SU-DHL-6 (cell line): ENCODE data around the gene ANKRD33.

Experiments used
- H2AFZ ChIP-seq: fragments of 200-600 bp; sonication (generic); 2 replicates; pipeline ENCODE4 v1.6.1; 2014; ENCODE audit warnings: low read depth, mild to moderate bottlenecking, moderate library complexity, mixed read lengths, antibody characterized with exemption, low read length; ENCODE audit not compliant: severe bottlenecking
- H3F3A ChIP-seq: fragments of 200-600 bp; shearing (Covaris generic); 2 replicates; pipeline ENCODE4 v1.6.0; 2016; ENCODE audit warnings: antibody characterized with exemption, mild to moderate bottlenecking; ENCODE audit not compliant: insufficient read depth
- H3K27ac ChIP-seq: fragments of 200-600 bp; sonication (generic); 2 replicates; pipeline ENCODE4 v1.5.1; 2016; ENCODE audit warnings: low read depth, mild to moderate bottlenecking, low read length, moderate library complexity, mixed read lengths
- H3K27me3 ChIP-seq: fragments of 200-600 bp; sonication (generic), shearing (Covaris generic); 2 replicates; pipeline ENCODE4 v1.6.0; 2014; ENCODE audit warnings: mild to moderate bottlenecking, low read length
- H3K36me3 ChIP-seq: fragments of 200-600 bp; sonication (generic); 2 replicates; pipeline ENCODE4 v1.6.1; 2014; ENCODE audit warnings: mild to moderate bottlenecking, low read length, mixed read lengths
- H3K4me2 ChIP-seq: fragments of 300-600, 200-600 bp; shearing (Covaris generic), sonication (generic); 2 replicates; pipeline ENCODE4 v1.6.0; 2014; ENCODE audit warnings: low read length, low read depth, mild to moderate bottlenecking; ENCODE audit not compliant: poor library complexity, severe bottlenecking
- H3K4me3 ChIP-seq: fragments of 200-600 bp; sonication (generic); 2 replicates; pipeline ENCODE4 v1.5.1; 2014; ENCODE audit warnings: antibody characterized with exemption, low read length, mild to moderate bottlenecking, mixed read lengths; ENCODE audit not compliant: insufficient read depth, poor library complexity, severe bottlenecking
- H3K79me2 ChIP-seq: fragments of 200-600 bp; sonication (generic); 2 replicates; pipeline ENCODE4 v1.6.1; 2014; ENCODE audit warnings: mild to moderate bottlenecking, low read length, moderate library complexity; ENCODE audit not compliant: insufficient read depth
- H3K9ac ChIP-seq: fragments of 200-600 bp; sonication (generic); 2 replicates; pipeline ENCODE4 v1.7.0; 2014; ENCODE audit warnings: mild to moderate bottlenecking, low read length
- H3K9me2 ChIP-seq: fragments of 200-600 bp; sonication (generic); replicated peaks from 2 replicates; pipeline ENCODE4 v1.6.1; 2014; ENCODE audit warnings: low read length; ENCODE audit not compliant: insufficient read depth
- H3K9me3 ChIP-seq: fragments of 200-600 bp; sonication (generic); 2 replicates; pipeline ENCODE4 v1.6.1; 2014; ENCODE audit warnings: low read length, mixed read lengths; ENCODE audit not compliant: insufficient read depth
- H4K20me1 ChIP-seq: fragments of 200-600 bp; sonication (generic); 2 replicates; pipeline ENCODE4 v1.6.1; 2014; ENCODE audit warnings: low read depth, mild to moderate bottlenecking, antibody characterized with exemption, low read length, moderate library complexity, mixed read lengths
- CTCF ChIP-seq: fragments of 200-600 bp; sonication (generic); IDR thresholded peaks from one replicate; pipeline ENCODE4 v1.5.1; 2017; ENCODE audit warnings: antibody characterized with exemption, mild to moderate bottlenecking, low read length, moderate library complexity; ENCODE audit not compliant: insufficient read depth, poor library complexity, severe bottlenecking
- EZH2phosphoT487 ChIP-seq: fragments of 200-600 bp; sonication (generic), shearing (Covaris generic); conservative IDR thresholded peaks from 2 replicates; pipeline ENCODE4 v1.6.1; 2018; ENCODE audit warnings: mild to moderate bottlenecking, antibody characterized with exemption, low read length, moderate library complexity, mixed read lengths

Gene ANKRD33

GRCh38 chr12:51866762-51867161, 21.1 kb upstream of the ANKRD33 start:
- Histone ChIP-seq H2AFZ (no peak overlapping the region), H3K4me2 (no peak overlapping the region)

DNA sequence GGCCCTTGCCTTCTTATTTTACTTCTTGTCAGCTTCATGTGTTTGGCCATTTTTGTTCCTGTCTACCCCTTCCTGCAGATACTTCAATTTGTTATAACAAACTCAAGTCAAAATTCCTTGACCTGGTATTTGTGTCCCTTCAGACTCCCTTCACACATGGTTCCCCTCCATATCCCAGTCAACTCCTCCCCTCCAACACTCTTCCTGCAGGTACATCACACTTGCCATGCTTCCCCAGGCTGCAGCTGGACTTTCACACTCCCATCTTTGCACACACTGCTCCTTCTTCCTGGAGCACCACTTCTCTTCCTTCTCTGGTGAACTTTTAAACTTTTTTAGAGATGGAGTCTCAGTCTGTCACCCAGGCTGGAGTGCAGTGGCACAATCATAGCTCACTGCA, 20.5 kb upstream of the ANKRD33 start:
- Histone ChIP-seq H3K9me2 (no peaks in the 10 kb centered on the region), H3K4me2 (no peak overlapping the region), H4K20me1 (no peaks in the 10 kb centered on the region), H3F3A (no peaks in the 10 kb centered on the region), H2AFZ (no peak overlapping the region), H3K27me3 (no peaks in the 10 kb centered on the region), H3K9me3 (no peaks in the 10 kb centered on the region), H3K79me2 (no peaks in the 10 kb centered on the region), H3K27ac (no peak overlapping the region), H3K4me3 (no peak overlapping the region), H3K9ac (no peak overlapping the region), H3K36me3 (no peaks in the 10 kb centered on the region)
- no peak for TF ChIP-seq CTCF
- no peak for TF ChIP-seq EZH2phosphoT487

More at GRCh38 chr12:51866762-51867161, 21.1 kb upstream of the ANKRD33 start:
- TF ChIP-seq EZH2phosphoT487 (no peak), CTCF (no peak)
- H3K9me3 ChIP-seq: no peaks in the 10 kb centered on the region
- H3K36me3 ChIP-seq: no peaks in the 10 kb centered on the region
- no peaks in the 10 kb centered on the region for H3K27me3 ChIP-seq
- no peaks in the 10 kb centered on the region for H3K79me2 ChIP-seq
- H3F3A ChIP-seq: no peaks in the 10 kb centered on the region
- no peak overlapping the region for H3K4me3 ChIP-seq
- H3K9me2 ChIP-seq: no peaks in the 10 kb centered on the region
- no peak overlapping the region for H3K9ac ChIP-seq
- H3K27ac ChIP-seq: no peak overlapping the region
- H4K20me1 ChIP-seq: no peaks in the 10 kb centered on the region

DNA sequence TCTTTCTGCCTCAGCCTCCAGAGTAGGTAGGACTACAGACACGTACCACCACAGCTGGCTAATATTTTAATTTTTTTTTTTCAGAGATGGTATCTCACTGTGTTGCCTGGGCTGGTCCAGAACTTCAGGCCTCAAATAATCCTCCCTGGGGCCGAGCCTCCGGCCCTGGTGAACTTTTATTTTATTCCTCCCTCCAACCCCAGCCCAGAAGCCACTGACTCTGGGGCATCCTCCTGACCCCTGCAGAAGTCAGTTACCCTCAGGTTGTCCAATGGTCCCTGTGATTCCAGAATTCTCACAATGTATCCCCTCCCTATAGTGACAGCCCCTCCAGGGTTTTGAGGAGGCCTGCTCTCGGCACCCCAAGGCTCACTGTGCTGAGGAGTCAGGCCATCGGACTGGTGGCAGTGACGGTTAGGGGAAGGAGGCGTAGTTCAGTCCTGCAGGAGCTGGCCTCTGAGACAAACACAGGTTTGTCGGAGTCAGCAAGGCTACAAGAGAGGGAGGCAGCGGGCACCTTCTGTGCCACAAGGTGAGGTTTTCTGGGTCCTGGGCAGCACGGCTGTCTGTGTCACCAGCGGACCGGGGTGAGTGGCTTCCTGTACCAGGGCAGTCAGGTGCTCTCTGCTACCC, 20.0 kb upstream of the ANKRD33 start:
- Histone ChIP-seq H3K4me3 (no peak overlapping the region), H3K36me3 (no peaks in the 10 kb centered on the region), H4K20me1 (no peaks in the 10 kb centered on the region), H2AFZ (no peak overlapping the region), H3K9me2 (no peaks in the 10 kb centered on the region), H3K4me2 (no peak overlapping the region), H3K9me3 (no peaks in the 10 kb centered on the region), H3K79me2 (no peaks in the 10 kb centered on the region), H3K9ac (no peak overlapping the region), H3K27ac (no peak overlapping the region), H3K27me3 (no peaks in the 10 kb centered on the region), H3F3A (no peaks in the 10 kb centered on the region)
- TF ChIP-seq CTCF (no peak), EZH2phosphoT487 (no peak)
